HG03135 (cell line): ENCODE results near the gene AFAP1L1.

Experiments
- ATAC-seq: cut with Tn5 transposase; IDR thresholded peaks from one replicate; pipeline ENCODE4 v1.9.1; 2021; ENCODE audit warnings: mild to moderate bottlenecking, moderate library complexity; ENCODE audit not compliant: unreplicated experiment

The AFAP1L1 gene

GRCh38 chr5:149271716-149272563 is at the start of gene AFAP1L1:
AFAP1L1 (plus strand) TSS chr5:149271859; CDS start chr5:149271969, 110 bp downstream.
- ATAC-seq = no peak

- ATAC-seq = no peak
Observed at GRCh38 chr5:149223081-149223848, 48.4 kb upstream of the AFAP1L1 start.

DNA sequence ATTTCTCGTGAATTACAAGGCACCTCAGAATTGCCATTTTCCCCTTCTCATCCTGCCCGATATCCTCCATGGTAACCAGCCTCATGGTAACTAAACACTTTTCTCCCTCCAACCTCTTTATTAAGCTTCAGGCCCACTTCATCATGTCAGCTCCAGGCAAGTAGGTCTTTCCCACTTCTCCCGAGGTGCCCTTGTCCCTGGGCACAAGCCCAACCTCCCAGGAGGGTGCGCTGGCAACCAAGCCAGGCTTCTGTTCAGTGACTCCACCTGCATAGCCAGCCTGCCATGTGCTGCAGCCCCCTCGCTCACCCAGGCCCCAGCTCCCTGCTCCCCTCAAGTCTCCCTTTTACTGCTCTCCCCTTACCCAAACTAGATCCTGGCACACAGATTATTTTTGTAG is 47.4 kb upstream of the AFAP1L1 start:
- no peak for ATAC-seq

- ATAC-seq = no peak
Observed at GRCh38 chr5:149227168-149227826, 44.4 kb upstream of the AFAP1L1 start.

DNA sequence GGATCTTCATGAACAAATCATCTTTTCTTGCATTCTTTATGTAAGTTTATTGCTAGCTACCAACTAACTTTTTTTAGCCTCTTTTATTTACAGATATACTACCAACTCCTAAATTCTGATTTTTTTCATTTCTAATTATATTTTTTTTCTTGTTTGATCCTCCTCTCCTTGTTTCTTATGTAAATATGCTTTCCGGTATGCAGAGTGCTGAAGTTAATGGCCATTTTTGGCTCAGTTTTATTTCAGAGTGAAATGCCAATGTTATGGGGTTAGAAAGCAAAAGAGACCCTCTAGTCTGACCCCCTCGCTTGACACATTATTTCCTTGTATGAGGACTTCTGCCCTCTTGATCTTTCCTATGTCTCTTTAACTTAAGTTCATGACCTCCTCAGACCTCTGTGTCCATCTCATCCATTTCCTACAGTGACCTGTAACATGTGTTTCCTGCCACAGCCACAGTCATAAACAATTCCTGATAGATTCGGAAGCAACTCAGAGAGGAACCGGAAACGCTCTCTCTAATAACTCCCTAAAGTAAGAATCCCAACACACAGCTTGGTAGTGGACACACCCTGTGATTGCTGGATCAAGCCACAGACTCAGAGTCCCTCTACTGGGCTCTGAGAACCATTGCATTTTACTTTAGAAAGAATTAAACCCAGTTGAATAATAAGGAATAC is 42.9 kb upstream of the AFAP1L1 start:
- no peak for ATAC-seq

- ATAC-seq = no peak
Observed at GRCh38 chr5:149229298-149229937, 42.2 kb upstream of the AFAP1L1 start.

DNA sequence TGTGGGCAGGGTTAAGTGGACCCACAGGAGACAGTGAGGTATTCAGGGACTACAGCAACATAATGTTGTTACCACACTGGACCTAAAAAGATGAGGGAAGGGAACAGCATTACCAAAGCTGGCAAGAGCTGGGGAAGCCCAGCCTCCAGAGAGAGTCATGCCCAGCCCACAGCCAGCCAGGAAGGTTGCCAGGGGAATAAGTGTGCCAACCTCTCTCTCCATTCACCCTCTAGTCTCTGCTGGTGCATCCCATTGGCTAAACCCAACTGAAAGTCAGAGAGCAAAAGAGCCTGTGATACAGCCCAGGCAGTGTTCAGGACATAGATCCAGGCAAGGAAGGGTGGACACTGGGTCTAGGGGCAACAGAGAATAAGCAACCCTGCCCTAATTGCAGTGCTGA is 35.8 kb upstream of the AFAP1L1 start:
- ATAC-seq = no peak

DNA sequence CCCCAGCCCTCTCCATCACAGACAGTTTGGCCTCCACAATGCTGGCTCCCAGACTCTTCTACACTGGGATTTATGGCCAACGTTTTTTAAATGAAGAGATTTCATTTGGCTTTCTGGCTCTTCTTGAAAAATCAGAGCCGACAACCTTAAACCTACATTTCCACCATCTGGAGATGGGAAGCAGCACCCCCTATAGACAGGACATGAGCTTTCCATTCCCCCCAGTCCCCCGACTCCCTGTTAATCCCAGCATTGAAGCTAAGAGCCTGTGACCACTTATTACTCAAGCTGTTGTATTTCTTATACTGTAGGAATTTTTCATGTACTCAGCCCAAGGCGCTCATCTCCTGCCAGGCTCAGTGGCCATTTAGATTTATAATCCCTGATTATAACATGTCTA is 34.0 kb upstream of the AFAP1L1 start:
- ATAC-seq = no peak

DNA sequence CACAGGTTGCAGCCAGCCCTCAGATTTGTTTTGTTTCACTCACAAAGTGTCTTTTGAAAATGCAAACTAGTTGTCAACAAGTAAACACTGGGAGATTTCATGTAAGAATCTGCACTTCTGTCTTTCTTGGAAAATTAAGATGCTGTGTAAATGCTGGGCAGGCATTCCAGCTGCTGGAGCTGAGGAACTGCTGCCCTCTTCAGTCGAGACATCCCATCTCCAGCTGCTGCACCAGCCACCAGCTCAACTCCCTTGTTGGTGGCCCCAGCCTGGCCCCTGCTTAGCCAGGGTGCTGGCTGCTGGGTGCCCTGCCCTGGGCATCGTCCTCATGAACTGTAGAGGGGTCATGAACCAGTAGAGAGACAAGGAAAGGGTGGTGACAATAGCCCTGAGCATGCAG is 33.1 kb upstream of the AFAP1L1 start:
- ATAC-seq = no peak

DNA sequence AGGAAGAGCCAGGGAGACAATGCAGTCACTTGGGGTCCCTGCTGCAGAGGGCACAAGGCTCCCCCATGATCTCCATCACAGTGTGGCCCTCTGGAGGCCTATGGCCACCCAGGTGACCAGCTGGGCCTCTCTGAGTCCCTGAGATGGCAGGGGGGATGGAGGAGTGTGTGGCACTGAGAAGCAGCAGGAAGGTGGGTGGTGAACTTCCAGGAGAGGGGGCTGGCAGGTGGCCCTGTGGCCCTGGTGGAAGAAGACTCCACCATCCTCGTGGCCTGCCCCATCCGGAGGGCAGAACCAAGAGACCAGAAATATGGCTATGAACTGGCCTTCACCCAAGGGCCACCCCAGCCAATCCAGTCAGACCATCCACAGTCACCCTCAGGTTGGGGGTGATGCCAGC is 31.7 kb upstream of the AFAP1L1 start:
- no peak for ATAC-seq

- ATAC-seq = no peak
Observed at GRCh38 chr5:149240354-149240998, 31.2 kb upstream of the AFAP1L1 start.

GRCh38 chr5:149242339-149242738 is 29.3 kb upstream of the AFAP1L1 start:
- ATAC-seq = no peak

GRCh38 chr5:149246906-149247305 is 24.8 kb upstream of the AFAP1L1 start:
- ATAC-seq = no peak

DNA sequence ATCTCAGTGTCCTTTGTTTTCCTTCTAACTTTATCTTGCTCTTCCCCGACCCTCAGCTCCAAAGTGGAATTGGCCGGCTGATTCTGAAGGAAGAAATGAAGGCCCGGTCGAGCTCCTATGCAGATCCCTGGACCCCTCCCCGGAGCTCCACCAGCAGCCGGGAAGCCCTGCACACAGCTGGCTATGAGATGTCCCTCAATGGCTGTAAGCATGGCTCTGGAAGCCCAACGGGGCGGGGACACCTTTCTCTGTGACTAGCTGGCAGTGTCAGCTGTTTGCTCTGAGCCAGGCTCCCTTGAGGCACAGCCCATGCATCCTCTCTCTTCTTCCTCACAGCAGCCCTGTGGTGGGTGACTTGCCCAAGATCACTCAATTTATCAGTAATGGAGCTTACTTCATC is 23.9 kb upstream of the AFAP1L1 start:
- ATAC-seq = no peak

DNA sequence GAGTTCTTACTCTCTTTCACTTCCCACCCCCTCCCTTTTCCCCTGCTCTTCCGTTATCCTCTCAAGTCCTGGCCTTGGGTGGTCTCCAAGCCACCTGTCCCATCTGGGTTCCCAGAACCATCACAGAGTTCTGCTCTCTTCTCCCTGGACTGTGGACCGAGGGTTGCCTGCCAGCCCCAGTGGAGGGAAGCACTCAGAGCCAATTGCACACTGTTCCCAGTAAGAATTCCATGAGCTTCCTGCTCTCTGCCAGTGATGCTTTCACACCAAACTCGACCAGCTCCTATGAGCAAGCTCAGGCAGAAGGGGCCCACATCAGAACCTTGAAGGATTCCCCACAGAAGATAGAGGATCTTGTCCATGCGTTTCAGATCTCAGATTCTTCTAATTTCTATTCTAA is 20.1 kb upstream of the AFAP1L1 start:
- ATAC-seq = no peak

- no peak for ATAC-seq
Observed at GRCh38 chr5:149254506-149254905, 17.2 kb upstream of the AFAP1L1 start.

DNA sequence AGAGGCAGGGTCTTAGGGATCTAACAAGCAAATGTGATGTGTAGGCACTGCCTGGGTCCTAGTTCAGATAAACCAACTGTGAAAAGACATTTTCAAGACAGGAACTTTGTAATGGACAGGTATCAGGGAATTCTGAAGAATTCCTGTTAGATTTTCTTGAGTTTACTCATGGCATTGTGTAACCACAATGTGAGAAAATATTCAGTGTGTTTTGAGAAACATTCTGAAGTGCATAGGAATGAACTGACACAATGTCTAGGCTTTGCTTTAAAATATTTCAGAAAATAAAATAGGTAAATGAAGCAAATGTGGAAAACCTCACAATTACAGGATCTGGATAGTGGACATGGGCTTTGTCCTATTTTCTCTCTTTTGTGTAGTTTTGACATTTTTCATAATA is 15.2 kb upstream of the AFAP1L1 start:
- ATAC-seq = no peak

DNA sequence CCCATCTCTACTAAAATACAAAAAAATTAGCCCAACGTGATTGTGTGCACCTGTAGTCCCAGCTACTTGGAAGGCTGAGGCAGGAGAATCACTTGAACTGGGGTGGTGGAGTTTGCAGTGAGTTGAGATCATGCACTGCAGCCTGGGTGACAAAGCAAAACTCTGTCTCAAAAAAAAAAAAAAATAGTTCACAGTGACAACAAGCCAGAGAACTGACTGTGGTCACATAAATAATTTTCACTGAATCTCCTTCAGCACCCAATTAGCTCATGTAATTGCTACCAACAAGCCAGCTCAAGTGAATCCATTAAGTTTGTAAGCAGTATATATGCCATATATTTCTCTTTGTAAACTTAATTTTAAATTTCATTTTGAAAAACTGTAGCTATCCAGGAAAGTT is 14.5 kb upstream of the AFAP1L1 start:
- ATAC-seq = no peak

GRCh38 chr5:149257889-149258705 is 13.6 kb upstream of the AFAP1L1 start:
- no peak for ATAC-seq
